Fibroblast of skin of back (primary cell): Measurements from ENCODE around the gene PLA2G6.
A peak's percentile ranks its signal among the peaks of the same experiment; 100 is the strongest.
"Not testable (repeated sequence)": the region's sequence is repeated elsewhere in the genome, so short reads cannot be mapped to it uniquely, and the experiment has no call there.

Experiments used
- DNase-seq: peaks from one replicate; pipeline ENCODE4 v3.0.0-alpha.2; 2013

PLA2G6 gene

DNA sequence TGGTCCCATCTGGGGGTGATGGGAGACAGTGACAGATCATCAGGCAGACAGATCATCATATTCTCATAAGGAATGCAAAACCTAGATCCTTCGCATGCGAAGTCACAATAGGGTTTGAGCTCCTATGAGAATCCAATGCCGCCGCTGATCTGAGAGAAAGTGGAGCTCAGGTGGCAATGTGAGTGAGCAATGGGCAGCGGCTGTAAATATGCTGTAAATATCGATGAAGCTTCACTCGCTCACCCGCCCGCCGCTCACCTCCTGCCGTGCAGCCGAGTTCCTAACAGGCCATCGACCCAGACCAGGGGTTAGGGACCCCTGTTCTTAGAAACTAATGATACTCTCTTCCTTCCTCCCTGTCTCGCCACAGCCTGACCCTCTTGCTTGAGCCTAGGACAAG lies 9.4 kb upstream of the PLA2G6 start:
- DNase-seq, result no peak

GRCh38 chr22:38190581-38190980 lies 9.0 kb upstream of the PLA2G6 start:
- DNase-seq, result no peak

GRCh38 chr22:38189104-38189503 lies 7.5 kb upstream of the PLA2G6 start:
- no peak for DNase-seq

- DNase-seq, result no peak
Measured at GRCh38 chr22:38187413-38188212, 6.0 kb upstream of the PLA2G6 start.

DNA sequence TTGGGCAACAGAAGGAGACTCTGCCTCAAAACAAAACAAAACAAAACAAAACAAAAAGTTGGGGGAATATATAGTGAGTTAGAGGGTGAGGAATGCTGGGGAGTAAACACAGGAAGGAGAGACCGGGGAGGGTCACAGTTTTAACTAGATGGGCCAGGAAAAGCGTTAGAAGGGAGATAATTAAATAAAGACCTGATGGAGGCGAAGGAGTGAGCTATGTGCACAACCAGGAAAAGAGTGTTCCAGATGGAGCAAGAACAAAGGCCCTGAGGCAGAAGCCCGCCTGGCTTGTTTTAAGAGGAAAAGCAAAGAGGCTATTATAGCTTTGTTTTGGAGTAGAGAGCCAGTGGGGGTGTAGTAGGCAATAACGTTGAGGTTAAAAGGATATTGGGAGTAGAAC lies 4.8 kb upstream of the PLA2G6 start:
- DNase-seq, result no peak

GRCh38 chr22:38184788-38185187 lies 3.2 kb upstream of the PLA2G6 start:
- DNase-seq, result no peak

- no peak for DNase-seq
Measured at GRCh38 chr22:38180841-38181452, 683 bp downstream of the PLA2G6 start.

DNA sequence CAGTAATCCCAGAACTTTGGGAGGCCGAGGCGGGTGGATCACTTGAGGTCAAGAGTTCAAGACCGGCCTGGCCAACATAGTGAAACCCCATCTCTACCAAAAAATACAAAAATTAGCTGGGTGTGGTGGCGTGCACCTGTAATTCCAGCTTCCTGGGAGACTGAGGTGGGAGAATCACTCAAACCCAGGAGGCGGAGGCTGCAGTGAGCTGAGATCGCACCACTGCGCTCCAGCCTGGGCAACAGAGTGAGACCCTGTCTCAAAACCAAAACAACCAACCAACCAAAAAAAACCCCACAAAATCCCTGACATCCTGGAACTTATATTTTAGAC lies 3.1 kb downstream of the PLA2G6 start:
- DNase-seq, result not testable (repeated sequence)

DNA sequence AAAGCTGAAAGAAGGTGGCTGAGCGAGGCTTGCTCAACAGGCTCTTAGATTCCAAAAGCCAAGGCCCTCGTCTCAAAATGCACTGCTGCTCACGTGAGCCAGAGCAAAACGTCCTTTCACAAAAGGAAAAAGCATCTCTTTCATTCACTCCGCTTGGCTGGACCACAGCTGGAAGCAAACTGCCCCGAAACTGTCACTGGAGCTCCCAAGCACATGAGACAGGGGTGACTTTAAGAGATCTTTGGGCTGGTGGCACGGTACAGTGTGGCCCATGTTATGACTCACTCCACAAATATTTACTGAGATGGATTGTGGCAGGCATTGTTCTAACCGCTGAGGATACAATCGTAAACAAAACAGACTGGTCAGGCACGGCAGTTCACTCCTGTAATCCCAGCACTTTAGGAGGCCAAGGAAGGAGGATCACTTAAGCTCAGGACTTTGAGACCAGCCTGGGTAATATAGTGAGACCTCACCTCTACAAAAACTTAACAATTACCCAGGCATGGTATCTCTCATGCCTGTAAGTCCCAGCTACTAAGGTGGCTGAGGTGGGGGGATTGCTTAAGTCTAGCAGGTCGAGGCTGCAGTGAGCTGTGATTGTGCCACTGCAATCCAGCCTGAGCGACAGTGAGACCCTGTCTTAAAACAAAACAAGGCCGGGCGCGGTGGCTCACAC lies 3.6 kb downstream of the PLA2G6 start:
- peak; percentile 88 for DNase-seq

DNA sequence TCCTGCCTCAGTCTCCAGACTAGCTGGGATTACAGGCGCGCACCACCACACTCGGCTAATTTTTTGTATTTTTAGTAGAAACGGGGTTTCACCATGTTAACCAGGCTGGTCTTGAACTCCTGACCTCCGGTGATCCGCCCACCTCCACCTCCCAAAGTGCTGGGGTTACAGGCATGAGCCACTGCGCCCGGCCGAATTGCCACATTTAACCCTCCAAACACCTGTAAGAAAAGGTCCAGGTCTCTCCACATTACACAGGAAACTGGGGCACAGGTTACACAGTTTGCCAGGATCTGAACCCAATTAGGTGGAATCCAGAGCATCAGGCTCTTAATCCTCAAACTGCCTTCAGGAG lies 4.1 kb downstream of the PLA2G6 start:
- DNase-seq, result not testable (repeated sequence)

- DNase-seq, result no peak
Measured at GRCh38 chr22:38177044-38177443, 4.6 kb downstream of the PLA2G6 start.

DNA sequence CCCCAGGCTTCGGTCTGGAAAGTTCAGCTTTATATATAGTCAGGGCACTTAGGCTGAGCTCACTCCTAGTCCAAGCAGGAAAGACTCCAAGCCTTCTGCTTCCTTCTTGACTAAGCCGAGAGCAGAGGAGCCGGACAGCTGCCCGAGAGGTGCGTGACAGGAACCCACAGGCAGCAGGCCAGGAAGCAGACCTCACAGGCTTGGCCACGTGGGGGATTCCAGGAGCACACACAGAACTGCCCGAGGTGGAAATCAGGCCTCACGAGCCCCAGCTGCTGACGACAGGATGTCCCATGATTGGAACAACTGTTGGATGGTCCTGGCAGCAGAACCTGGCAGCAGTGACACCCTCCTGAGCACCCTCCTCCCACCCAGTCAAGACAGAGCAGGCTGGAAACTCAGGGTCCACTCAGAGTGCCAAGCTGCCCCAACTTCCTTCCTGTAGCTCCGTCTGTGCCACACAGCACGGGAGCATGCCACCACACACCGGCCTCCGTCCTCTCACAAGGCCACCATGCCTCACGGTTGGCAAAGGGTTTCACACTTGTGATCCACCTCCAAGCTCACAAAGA lies 5.4 kb downstream of the PLA2G6 start:
- DNase-seq, result peak; percentile 50

DNA sequence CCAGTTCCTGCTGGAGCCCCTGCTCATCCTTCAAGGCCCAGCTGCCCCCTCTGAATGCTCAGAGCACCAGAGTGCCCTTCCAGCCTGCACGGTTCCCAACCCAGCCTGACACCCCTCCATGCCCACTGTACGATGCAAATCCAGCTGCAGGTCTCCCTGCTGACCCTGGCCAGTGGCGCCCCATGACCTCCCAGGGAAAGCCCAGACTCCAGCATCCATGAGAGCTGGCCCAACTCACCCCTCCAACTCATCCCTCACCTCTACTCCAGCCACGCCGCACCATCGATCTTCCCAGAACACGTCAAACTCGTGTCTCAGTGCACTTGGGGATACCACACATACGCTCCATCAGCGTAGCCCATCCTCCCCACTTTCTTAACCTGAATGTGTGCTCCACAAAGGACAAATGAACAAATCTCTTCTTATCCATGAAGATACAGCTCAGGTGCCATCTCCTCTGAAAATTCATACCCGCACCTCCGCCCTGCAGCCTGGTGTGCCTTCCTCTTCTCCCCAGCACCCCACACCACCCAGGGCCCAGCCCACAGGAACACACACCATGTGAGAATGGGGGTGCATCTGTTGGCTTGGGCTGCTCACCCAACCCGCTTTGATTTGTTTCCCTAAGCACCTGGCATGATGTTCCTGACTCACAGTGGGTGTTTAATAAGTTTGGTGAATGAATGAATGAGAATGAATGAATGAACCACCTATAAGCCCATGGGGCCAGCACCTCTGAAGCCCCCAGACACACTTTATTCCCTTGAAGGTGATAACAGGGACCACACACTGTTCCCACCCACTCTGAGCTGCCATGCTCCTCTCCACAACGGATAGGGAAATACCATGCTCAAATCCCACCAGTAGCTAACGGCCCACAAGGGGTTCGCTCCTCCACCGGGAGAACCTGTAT lies 6.2 kb downstream of the PLA2G6 start:
- no peak for DNase-seq

DNA sequence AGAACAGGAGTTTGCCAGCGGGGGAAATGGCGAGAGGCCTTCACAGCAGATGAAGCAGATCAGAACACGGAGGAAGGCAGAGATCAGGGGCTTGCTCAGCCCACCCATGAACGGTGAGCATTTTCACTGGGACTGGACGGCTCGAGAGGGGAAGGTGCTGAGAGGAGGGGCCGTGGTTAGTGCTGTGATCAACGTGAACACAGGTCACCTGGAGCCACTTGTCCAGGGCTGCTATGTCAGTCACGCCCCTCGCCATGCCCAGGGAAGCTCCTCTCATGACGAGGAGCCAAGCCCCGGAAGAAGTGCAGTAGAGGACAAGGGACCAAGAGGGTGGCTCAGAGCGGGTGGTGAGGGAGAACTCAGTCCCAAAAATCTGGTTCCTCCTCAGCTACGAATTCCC lies 7.0 kb downstream of the PLA2G6 start:
- no peak for DNase-seq

DNA sequence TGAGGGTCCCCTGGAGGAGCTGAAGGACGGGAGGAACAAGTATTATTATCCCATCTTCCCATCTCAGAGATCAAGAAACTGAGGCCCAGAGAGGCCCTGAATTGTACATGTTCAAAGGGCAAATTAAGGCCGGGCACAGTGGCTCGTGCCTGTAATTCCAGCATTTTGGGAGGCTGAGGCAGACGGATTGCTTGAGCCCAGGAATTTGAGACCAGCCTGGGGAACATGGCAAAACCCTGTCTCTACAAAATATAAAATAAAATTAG lies 8.1 kb downstream of the PLA2G6 start:
- no peak for DNase-seq

DNA sequence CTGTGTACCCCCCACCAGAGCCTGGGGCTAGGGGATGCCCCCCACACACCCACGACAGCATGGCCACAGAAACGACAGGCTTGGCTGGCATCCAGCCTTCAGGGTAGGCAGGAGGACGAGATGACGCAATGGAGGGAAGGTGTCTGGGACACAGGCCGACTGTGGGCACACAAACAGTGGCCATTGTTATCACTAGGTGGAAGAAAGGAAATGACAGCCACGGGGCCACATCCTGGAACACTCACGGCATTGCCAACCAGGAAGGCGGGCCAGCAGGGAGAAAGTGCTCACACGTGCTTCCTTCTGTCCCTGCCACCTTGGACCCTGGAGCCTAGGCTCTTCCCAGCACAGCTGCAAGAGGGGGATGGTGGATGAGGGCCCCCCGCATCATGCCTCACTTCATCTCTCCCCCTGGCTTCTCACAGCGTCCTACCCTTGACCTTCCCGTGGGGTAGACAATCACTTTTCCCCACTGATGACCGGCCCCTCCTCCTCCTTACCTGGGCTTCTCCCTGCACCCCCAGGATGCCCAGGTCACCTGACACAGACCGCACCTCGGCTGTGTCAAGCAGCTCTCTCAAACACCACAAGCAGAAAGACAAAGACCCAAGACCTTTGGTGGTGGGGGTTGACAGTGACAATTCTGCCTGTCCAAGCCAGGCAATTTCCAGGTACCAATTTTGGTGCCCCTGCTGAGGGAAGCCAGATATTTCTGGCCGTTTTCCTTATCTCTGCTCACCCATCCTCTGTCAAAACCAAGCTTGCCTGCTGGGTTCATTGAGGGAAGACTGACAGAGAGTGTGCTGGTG lies 8.6 kb downstream of the PLA2G6 start:
- no peak for DNase-seq

- DNase-seq, result no peak
Measured at GRCh38 chr22:38171927-38172831, 9.5 kb downstream of the PLA2G6 start.

- no peak for DNase-seq
Measured at GRCh38 chr22:38170469-38170868, 11.2 kb downstream of the PLA2G6 start.

DNA sequence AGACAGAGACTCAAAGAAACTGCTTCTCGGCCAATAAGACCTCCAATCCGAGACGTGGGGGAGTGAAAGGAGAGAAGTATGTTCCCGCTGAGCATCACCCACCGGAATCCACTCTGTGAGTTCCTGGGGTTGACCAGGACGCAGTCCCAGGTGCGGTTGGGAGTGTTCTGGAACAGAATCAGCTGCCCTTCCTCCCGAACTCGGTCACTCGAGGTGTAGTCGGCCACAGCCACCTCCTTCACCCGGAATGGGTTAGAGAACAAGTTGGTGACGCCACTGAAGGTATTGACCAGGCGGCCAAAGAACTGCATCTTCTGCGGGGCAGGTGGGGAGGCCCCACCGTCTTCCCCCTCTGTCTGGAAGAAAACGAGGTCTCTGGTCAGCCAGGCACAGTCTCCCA lies 12.5 kb downstream of the PLA2G6 start:
- no peak for DNase-seq

DNA sequence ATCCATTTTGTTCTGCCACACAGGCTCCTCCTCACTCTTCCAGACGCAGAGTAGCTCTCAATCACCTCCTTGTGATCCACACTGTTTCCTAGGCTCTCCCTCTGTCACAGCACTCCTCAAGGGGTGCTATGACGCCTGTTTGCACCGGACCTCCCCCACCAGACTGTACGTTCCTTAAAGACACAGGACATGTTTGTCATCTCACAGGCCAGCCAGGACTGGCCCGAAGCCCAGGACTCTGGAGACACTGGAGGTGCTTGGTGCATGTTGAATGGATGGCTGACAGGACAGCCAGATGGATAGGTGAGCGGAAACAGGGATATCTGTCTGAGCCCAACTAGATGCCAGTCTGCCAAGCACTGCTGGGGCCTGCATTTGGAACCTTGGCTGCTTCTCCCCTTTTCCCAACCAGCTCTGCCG lies 13.6 kb downstream of the PLA2G6 start:
- DNase-seq, result no peak
